Measurements from ENCODE around the gene MAP2K5. TPM values are rescaled to one million over a fixed set of nuclear protein-coding genes. Genes with fewer than 3 reads are reported as not detected.

Gene MAP2K5
- total RNA-seq, 1 experiment from 2014 or later, result 22.2 TPM

GRCh38 chr15:67805666-67806516 lies 263.4 kb downstream of the MAP2K5 start:
- H3K27me3 Mint-ChIP-seq (ENCODE audit: unreplicated experiment), result no peaks in the 10 kb centered on the region
- CTCF ChIA-PET, result interaction anchor here (0.6 kb wide), 1 partner anchor 35 kb away, joined by 12 read pairs; no protein-coding TSS in a partner anchor
- intact Hi-C loops (cut with micrococcal nuclease; ENCODE audit: unreplicated experiment), result no loop called here
- H3K36me3 Mint-ChIP-seq (ENCODE audit: insufficient read depth, unreplicated experiment), result no peaks in the 10 kb centered on the region
- DNase-seq, result no peak
- no peaks in the 10 kb centered on the region for H3K9me3 Mint-ChIP-seq (ENCODE audit: low read depth, unreplicated experiment)
- H3K4me3 Mint-ChIP-seq (ENCODE audit: low read depth, unreplicated experiment), result no peak overlapping the region
- BruUV-seq (replicated peaks), result no TSS peak
- H3K27ac Mint-ChIP-seq (ENCODE audit: unreplicated experiment), result no peak overlapping the region
- H3K4me1 Mint-ChIP-seq (ENCODE audit: low read depth, unreplicated experiment), result no peaks in the 10 kb centered on the region
- TF ChIP-seq CTCF (IDR thresholded peaks at IDR 0.05; ENCODE audit: unreplicated experiment), result no peak

- no peaks in the 10 kb centered on the region for H3K27me3 Mint-ChIP-seq (ENCODE audit: unreplicated experiment)
- no peaks in the 10 kb centered on the region for H3K9me3 Mint-ChIP-seq (ENCODE audit: low read depth, unreplicated experiment)
- no peak for DNase-seq
- H3K4me3 Mint-ChIP-seq (ENCODE audit: low read depth, unreplicated experiment), result no peak overlapping the region
- H3K27ac Mint-ChIP-seq (ENCODE audit: unreplicated experiment), result no peak overlapping the region
- H3K36me3 Mint-ChIP-seq (ENCODE audit: insufficient read depth, unreplicated experiment), result no peaks in the 10 kb centered on the region
- H3K4me1 Mint-ChIP-seq (ENCODE audit: low read depth, unreplicated experiment), result no peaks in the 10 kb centered on the region
- CTCF ChIA-PET, result no interaction called here
- intact Hi-C loops (cut with micrococcal nuclease; ENCODE audit: unreplicated experiment), result no loop called here
- no TSS peak for BruUV-seq (replicated peaks)
- no peak for TF ChIP-seq CTCF (IDR thresholded peaks at IDR 0.05; ENCODE audit: unreplicated experiment)
Measured at GRCh38 chr15:67806536-67806935, 264.0 kb downstream of the MAP2K5 start.

- no peak for DNase-seq
- peaks cover 5% of the 10 kb centered on the region for H3K36me3 Mint-ChIP-seq (ENCODE audit: insufficient read depth, unreplicated experiment)
- TF ChIP-seq CTCF (IDR thresholded peaks at IDR 0.05; ENCODE audit: unreplicated experiment), result no peak
- no peak overlapping the region for H3K27ac Mint-ChIP-seq (ENCODE audit: unreplicated experiment)
- no peaks in the 10 kb centered on the region for H3K27me3 Mint-ChIP-seq (ENCODE audit: unreplicated experiment)
- no peaks in the 10 kb centered on the region for H3K4me1 Mint-ChIP-seq (ENCODE audit: low read depth, unreplicated experiment)
- CTCF ChIA-PET, result interaction anchor here (0.6 kb wide), 1 partner anchor 1253 kb away, joined by 5 read pairs; no protein-coding TSS in a partner anchor
- BruUV-seq (replicated peaks), result no TSS peak
- H3K9me3 Mint-ChIP-seq (ENCODE audit: low read depth, unreplicated experiment), result no peaks in the 10 kb centered on the region
- intact Hi-C loops (cut with micrococcal nuclease; ENCODE audit: unreplicated experiment), result no loop called here
- H3K4me3 Mint-ChIP-seq (ENCODE audit: low read depth, unreplicated experiment), result no peak overlapping the region
Measured at GRCh38 chr15:67807141-67807540, 264.6 kb downstream of the MAP2K5 start.

- intact Hi-C loops (cut with micrococcal nuclease; ENCODE audit: unreplicated experiment), result no loop called here
- no TSS peak for BruUV-seq (replicated peaks)
- Mint-ChIP-seq H3K36me3 (ENCODE audit: insufficient read depth, unreplicated experiment) (peaks cover 5% of the 10 kb centered on the region), H3K27ac (ENCODE audit: unreplicated experiment) (no peak overlapping the region), H3K9me3 (ENCODE audit: low read depth, unreplicated experiment) (no peaks in the 10 kb centered on the region), H3K4me1 (ENCODE audit: low read depth, unreplicated experiment) (no peaks in the 10 kb centered on the region), H3K27me3 (ENCODE audit: unreplicated experiment) (no peaks in the 10 kb centered on the region), H3K4me3 (ENCODE audit: low read depth, unreplicated experiment) (no peak overlapping the region)
- no peak for DNase-seq
- CTCF ChIA-PET, result interaction anchor here (0.6 kb wide), 1 partner anchor 1253 kb away, joined by 5 read pairs; no protein-coding TSS in a partner anchor
- TF ChIP-seq CTCF (IDR thresholded peaks at IDR 0.05; ENCODE audit: unreplicated experiment), result no peak
Measured at GRCh38 chr15:67807836-67808235, 265.3 kb downstream of the MAP2K5 start.

Data from Calu3 (cell line).